Endometrial microvascular endothelial cells (primary cell): ENCODE results near the gene TRIM66. TPM values are rescaled to one million over a fixed set of nuclear protein-coding genes. Genes with fewer than 3 reads are reported as not detected.

Experiments
- in situ Hi-C: cut with HindIII; loops from 2 replicates; pipeline ENCODE4 v1.10.0; 2017; ENCODE audit warnings: low sequenced_read_pairs, low pct_unique_long_range_greater_than_20kb; ENCODE audit errors: inconsistent ontology term
- total RNA-seq: library from RNA; depleted of rRNA; stranded (reverse); fragments of >200 nt; gene quantifications from one replicate; pipeline ENCODE4 v1.2.3, GENCODE V29; 2015; ENCODE audit errors: inconsistent ontology term

Gene TRIM66, protein sequence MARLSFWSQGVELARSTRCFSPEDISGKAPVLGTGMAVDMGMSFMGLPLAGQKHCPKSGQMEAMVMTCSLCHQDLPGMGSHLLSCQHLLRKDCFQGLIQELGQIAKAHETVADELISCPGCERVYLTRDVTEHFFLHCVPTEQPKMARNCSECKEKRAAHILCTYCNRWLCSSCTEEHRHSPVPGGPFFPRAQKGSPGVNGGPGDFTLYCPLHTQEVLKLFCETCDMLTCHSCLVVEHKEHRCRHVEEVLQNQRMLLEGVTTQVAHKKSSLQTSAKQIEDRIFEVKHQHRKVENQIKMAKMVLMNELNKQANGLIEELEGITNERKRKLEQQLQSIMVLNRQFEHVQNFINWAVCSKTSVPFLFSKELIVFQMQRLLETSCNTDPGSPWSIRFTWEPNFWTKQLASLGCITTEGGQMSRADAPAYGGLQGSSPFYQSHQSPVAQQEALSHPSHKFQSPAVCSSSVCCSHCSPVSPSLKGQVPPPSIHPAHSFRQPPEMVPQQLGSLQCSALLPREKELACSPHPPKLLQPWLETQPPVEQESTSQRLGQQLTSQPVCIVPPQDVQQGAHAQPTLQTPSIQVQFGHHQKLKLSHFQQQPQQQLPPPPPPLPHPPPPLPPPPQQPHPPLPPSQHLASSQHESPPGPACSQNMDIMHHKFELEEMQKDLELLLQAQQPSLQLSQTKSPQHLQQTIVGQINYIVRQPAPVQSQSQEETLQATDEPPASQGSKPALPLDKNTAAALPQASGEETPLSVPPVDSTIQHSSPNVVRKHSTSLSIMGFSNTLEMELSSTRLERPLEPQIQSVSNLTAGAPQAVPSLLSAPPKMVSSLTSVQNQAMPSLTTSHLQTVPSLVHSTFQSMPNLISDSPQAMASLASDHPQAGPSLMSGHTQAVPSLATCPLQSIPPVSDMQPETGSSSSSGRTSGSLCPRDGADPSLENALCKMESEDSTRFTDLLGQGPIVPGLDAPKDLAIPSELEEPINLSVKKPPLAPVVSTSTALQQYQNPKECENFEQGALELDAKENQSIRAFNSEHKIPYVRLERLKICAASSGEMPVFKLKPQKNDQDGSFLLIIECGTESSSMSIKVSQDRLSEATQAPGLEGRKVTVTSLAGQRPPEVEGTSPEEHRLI (N-terminal part only)
- 5.7 TPM for total RNA-seq

GRCh38 chr11:8682303-8683114 lies at the start of gene TRIM66, which contains the start of gene RPL27A:
Gene TRIM66 (minus strand): TSS chr11:8682665. CDS start chr11:8672274, 10,391 bp downstream.
Gene RPL27A (plus strand): TSS chr11:8682792. CDS start chr11:8682814, 22 bp downstream.
- in situ Hi-C loops: no loop called here

- in situ Hi-C loops: no loop called here
These were observed 49.3 kb upstream of the TRIM66 start for GRCh38 chr11:8731647-8732323.

GRCh38 chr11:8730697-8731020 lies 48.2 kb upstream of the TRIM66 start:
- in situ Hi-C loops: no loop called here

DNA sequence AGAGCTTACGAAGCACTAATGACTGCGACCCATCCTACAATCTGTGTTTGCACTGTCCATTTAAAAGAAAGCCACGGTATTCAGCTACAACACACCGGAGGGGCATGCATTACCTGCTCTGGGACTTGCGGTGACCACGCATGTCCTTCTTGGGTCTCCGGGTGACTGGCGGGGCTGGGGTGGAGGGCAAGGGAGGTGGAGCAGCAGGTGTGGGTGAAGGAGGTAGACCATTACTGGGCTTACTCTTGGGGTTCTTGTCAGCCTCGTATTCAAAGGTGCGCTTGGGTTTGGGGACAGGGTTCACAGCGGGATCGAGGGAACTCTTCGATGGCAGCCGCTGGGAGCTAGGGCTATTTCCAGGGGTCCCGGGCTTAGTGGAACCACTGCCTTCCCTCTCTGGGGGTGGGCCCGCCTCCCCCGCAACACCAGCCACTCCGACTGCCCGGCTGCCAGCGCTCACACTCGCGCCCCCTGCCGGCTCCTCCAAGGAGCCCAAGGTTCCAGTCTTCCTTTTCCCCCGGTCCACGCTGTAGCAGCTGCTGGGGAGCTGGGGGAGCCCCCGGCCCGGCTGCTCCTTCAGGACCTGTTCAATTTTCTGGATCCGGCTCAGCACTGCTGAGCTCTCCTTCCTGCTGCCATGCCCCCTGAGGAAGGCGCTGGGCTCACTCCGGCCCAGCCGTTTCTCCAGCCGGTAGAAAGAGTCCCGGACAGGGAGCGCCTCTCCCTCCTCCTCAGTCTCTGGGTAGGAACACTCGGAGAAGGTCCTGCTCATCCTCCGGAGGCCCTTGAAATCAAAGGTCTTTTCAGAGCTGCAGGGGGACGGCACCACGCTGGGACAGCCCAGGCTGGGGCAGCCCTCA lies 47.6 kb upstream of the TRIM66 start:
- in situ Hi-C loops: no loop called here

- in situ Hi-C loops: no loop called here
These were observed 46.6 kb upstream of the TRIM66 start for GRCh38 chr11:8729067-8729466.

- in situ Hi-C loops: no loop called here
These were observed 46.1 kb upstream of the TRIM66 start for GRCh38 chr11:8728563-8728962.

DNA sequence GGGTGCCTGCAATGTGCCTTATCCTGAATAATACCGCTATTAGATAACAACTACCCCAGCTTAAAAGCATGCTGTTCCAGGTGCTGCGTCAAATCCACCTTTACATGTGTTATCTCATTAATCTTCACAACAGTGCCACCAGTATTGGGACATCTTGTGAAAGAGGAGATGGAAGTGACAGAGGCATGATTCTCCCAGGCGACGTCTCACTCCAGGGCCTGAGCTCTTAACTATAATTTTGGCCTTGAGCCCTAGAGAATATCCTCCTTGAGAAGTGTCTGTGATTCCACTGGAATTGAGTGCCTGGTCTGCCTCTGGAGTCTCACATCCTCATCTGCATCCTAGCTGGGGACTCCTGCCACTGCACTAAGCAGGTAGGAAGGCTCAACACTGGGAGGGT lies 43.9 kb upstream of the TRIM66 start:
- in situ Hi-C loops: no loop called here

- in situ Hi-C loops: no loop called here
These were observed 42.2 kb upstream of the TRIM66 start for GRCh38 chr11:8724682-8725081.

DNA sequence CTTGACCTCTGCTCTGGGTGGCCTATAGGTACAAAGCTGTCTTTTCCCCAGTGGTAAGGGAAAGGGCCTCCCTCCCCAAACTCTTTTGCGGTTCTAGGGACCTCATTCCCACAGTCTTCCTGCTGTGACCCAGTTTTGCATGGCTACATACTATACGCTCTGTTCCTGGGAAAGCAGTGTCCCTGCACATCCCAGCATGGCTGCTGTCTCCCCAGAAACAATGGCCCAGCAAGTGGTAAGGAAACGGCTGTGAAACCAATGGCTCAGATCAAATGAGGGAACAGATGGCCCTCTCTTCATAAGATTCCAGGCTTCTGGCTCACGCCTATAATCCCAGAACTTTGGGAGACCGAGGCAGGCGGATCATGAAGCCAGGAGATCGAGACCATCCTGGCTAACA lies 41.2 kb upstream of the TRIM66 start:
- in situ Hi-C loops: no loop called here

GRCh38 chr11:8722809-8723208 lies 40.3 kb upstream of the TRIM66 start:
- in situ Hi-C loops: no loop called here

GRCh38 chr11:8721609-8722500 lies 39.4 kb upstream of the TRIM66 start:
- in situ Hi-C loops: no loop called here

DNA sequence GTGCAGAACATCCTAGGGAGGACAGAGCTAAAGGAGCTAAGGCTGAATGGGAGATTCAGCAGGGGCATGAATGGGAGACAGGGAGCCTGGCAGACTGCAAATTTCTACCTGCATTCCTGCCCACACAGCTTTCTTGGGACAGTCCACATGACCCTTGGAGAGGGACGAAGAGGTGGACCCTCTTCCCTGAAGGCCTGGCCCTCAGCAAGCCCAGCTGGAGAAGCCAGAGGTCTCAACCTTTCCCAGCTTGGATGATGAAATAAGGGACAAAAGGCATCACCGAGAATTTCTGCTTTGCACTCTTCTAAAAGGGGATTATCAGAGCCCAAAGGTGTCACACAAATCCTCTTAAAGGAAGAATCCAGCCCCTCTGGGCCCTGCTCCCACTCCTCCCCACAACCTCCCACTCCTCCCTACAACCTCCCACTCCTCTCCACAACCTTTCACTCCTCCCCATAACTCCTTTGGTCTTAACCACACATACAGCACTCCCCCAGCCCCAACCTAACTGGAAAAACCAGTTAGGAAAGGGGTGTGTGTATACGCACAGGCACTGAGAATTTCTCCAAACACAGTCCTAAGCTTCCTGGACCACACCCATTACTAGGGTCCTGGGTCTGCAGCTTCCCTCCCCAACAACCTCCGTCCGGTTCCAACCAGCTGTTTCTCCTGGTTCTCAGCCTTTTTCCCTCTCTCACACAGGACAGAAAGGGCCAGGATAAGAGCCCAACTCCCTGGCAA lies 38.6 kb upstream of the TRIM66 start:
- in situ Hi-C loops: no loop called here

- in situ Hi-C loops: no loop called here
These were observed 37.9 kb upstream of the TRIM66 start for GRCh38 chr11:8720352-8720751.

DNA sequence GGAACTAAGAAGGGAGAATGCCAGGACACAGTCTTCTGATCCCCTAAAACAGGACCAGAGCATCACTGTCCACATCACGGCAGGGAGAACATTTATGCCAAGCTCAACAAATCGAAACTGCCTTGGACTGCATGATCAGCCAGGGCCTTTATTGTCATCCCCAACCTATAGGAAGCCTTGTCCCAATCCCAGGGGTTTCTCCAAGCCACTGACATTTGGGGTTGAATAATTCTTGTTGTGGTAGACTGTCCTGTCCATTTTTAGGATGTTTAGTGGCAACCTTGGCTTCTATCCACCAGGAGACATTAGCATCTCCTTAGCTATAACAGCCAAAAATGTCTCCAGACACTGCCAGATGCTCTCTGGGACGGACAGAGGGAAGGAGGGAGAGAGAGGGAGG lies 37.3 kb upstream of the TRIM66 start:
- in situ Hi-C loops: no loop called here

GRCh38 chr11:8719211-8719649 lies 36.8 kb upstream of the TRIM66 start:
- in situ Hi-C loops: no loop called here
